Purkinje cell (primary cell): ENCODE results near the gene GOLGA8H. TPM values are rescaled to one million over a fixed set of nuclear protein-coding genes. Genes with fewer than 3 reads are reported as not detected.

Experiments used
- polyA plus RNA-seq: library from polyadenylated mRNA; unstranded; fragments of >200 nt; fragmentation: Nextera tagmentation; gene quantifications from 2 replicates; pipeline ENCODE4 v1.2.1, GENCODE V29; 2014

The GOLGA8H gene, protein sequence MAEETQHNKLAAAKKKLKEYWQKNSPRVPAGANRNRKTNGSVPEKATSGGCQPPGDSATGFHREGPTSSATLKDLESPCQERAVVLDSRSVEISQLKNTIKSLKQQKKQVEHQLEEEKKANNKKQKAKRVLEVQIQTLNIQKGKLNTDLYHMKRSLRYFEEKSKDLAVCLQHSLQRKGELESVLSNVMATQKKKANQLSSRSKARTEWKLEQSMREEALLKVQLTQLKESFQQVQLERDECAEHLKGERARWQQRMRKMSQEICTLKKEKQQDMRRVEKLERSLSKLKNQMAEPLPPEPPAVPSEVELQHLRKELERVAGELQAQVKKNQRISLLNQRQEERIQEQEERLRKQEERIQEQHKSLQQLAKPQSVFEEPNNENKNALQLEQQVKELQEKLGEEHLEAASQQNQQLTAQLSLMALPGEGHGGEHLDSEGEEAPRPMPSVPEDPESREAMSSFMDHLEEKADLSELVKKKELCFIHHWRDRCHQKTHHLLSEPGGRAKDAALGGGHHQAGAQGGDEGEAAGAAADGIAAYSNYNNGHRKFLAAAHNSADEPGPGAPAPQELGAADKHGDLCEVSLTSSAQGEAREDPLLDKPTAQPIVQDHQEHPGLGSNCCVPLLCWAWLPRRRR
- polyA plus RNA-seq: not detected in 2 replicates

DNA sequence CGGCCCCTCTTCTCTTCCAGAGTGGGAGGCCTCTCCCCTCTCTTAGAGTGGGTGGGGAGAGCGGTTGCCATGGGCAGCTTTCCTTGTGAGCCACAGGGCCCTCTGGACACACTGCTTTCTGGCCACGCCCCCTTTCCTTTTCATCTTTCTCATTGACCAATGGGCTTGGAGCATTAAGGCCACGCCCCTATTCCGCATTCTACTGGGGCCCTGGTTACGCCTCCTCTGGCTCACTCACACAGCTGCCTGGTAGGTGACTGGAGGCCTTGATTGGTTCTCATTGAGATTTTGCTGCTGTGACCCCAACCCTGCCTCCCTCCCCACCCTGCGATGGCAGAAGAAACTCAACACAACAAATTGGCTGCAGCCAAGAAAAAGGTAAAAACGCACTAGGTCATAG, at the start of gene GOLGA8H:
Gene GOLGA8H, plus strand, starts transcription at position 233 of the 400 bp plus-strand sequence. Its CDS starts 98 bp downstream, at position 331.

DNA sequence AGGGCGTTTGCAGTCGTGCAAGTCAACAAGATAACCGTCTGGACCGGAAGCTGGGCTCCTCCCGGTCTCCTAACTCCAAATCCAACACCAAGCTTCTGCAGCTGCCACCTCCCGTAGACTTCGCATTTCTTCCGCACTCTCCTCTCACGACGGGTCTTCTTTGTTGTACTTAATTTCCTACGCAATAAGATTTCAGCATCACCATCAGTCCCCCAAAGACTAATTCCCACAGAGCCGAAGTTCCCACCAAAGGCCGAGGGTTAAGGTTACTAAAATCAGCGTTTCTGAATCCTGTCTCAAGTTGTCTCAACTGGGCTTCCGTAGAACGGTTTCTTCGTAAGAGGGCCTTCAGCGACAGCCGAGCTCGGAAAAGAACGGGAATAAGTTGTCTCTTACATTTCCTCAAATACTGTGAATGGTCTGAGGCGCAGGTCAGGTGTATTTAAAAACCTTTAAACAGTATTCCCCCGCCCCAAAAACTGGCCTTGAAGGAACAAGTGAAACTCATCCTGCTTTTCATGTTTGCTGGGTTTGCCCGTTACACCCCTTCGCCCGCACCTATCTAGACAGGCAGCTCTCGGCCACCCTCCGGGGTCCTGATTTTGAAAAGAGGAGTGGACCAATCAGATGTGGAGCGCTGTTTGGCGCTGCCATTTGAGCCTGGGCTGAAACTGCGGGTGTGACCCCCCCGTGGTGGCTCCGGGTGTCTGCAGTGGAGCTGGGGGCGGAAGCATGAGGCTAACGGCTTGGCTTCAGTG, 21.8 kb downstream of the GOLGA8H start, which contains the start of gene ARHGAP11B:
Gene ARHGAP11B, plus strand, starts transcription at position 693 of the 758 bp plus-strand sequence.

Other genes with a start within 250 kb of the GOLGA8H start
- gene CHRFAM7A, start 210.5 kb upstream of the GOLGA8H start, polyA plus RNA-seq: not detected in 2 replicates
- gene GOLGA8R, start 189.8 kb upstream of the GOLGA8H start, polyA plus RNA-seq: not detected in 2 replicates
- gene GOLGA8Q, start 52.0 kb upstream of the GOLGA8H start, polyA plus RNA-seq: not detected in 2 replicates